ENCODE results near the gene APOA4. TPM values are rescaled to one million over a fixed set of nuclear protein-coding genes. Genes with fewer than 3 reads are reported as not detected.
A peak's percentile ranks its signal among the peaks of the same experiment; 100 is the strongest.

The APOA4 gene
- total and polyA plus RNA-seq, 9 of the 15 experiments (the other 6 are each of a cell fraction or from before 2014, with no cell fraction given), result 0.07 TPM; not detected in 8

GRCh38 chr11:116791813-116792143 is 31.3 kb downstream of the APOA4 start, which contains the start of gene APOA5:
Gene APOA5 (minus strand): TSS chr11:116791879. CDS start chr11:116791860, 19 bp downstream.
- Histone ChIP-seq H3K27ac (ENCODE audit: extremely low read depth, low read depth, low read length) (no peak within 1 kb of the TSS), H4K20me1 (replicated peaks; ENCODE audit: control insufficient read depth, insufficient read depth, low read length) (no peaks in the 10 kb centered on the region), H3K9me1 (ENCODE audit: control insufficient read depth, insufficient read depth, low read length) (no peaks in the 10 kb centered on the region), H3K4me2 (ENCODE audit: insufficient read depth, low read length) (peak within 1 kb of the TSS; percentile 45), H3K4me3 (no peak within 1 kb of the TSS), H2AFZ (ENCODE audit: low read depth, low read length) (peak within 1 kb of the TSS; percentile 93), H3K4me1 (replicated peaks in 1 of 2; ENCODE audit: control insufficient read depth in 2 of 2, insufficient read depth in 2 of 2, low read length in 2 of 2) (peaks cover 23 to 33% of the 10 kb centered on the region in 2 experiments), H3K9ac (ENCODE audit: insufficient read depth in 1 of 2, low read depth in 2 of 2, low read length in 2 of 2) (peak within 1 kb of the TSS in 1 of 2 experiments; percentile 65; a peak in 2 of 4 replicates), H3K9me3 (replicated peaks; ENCODE audit: control insufficient read depth, insufficient read depth, low read depth, low read length) (no peaks in the 10 kb centered on the region), H3K36me3 (ENCODE audit: control insufficient read depth, insufficient read depth, low read length) (peaks cover 1% of the 10 kb centered on the region; the same call in 1 of the 3 replicates), H3K79me2 (ENCODE audit: control insufficient read depth, insufficient read depth, low read length) (peaks cover 12% of the 10 kb centered on the region), H3K27me3 (ENCODE audit: control insufficient read depth in 2 of 2, insufficient read depth in 2 of 2, low read length in 2 of 2) (no peaks in the 10 kb centered on the region)
- intact Hi-C loops (cut with micrococcal nuclease), result loop anchor here (1.0 to 5.0 kb wide), 2 partner anchors 315 to 436 kb away; no protein-coding TSS in a partner anchor
- no peak for FAIRE-seq
- WGBS (ENCODE audit: insufficient coverage, low coverage, missing lambda C conversion rate), result 54% methylated on average over 6 of the region's 7 CpGs
- no peak for ATAC-seq
- in situ Hi-C loops (cut with MboI), result no loop called here
- DNase-seq (ENCODE audit: extremely low read depth in 1 of 4, low spot score in 3 of 4), result no peak
- POLR2A ChIA-PET, result interaction anchor here (0.7 kb wide), 1 partner anchor 306 kb away, joined by 3 read pairs; no protein-coding TSS in a partner anchor
- BruUV-seq (replicated peaks), result no TSS peak
- TF ChIP-seq TEAD1 (CRISPR knock-in tag; IDR thresholded peaks at IDR 0.05) (0 out of 4 replicates have a peak, but pooled peaks of 1 of the 2 experiments have one; percentile 4), RBM17 (IDR thresholded peaks at IDR 0.05; ENCODE audit: borderline replicate concordance, low read depth, low read length) (no peak)
- CTCF ChIA-PET (ENCODE audit: low intra/inter-chr PET ratio), result interaction anchor here (1.4 to 2.7 kb wide), 2 partner anchors 314 to 435 kb away, joined by 4 to 11 read pairs; no protein-coding TSS in a partner anchor

- intact Hi-C loops (cut with micrococcal nuclease) (loop anchor here (1.0 to 5.0 kb wide), 2 partner anchors 315 to 436 kb away; no protein-coding TSS in a partner anchor), in situ Hi-C loops (cut with MboI) (no loop called here)
- Histone ChIP-seq H3K27ac (ENCODE audit: extremely low read depth, low read depth, low read length) (no peak overlapping the region), H3K4me1 (replicated peaks in 1 of 2; ENCODE audit: control insufficient read depth in 2 of 2, insufficient read depth in 2 of 2, low read length in 2 of 2) (peaks cover 23 to 33% of the 10 kb centered on the region in 2 experiments), H3K4me3 (no peak overlapping the region), H3K4me2 (ENCODE audit: insufficient read depth, low read length) (peak overlapping the region; percentile 45), H2AFZ (ENCODE audit: low read depth, low read length) (peak overlapping the region; percentile 91), H3K79me2 (ENCODE audit: control insufficient read depth, insufficient read depth, low read length) (peaks cover 18% of the 10 kb centered on the region), H3K27me3 (ENCODE audit: control insufficient read depth in 2 of 2, insufficient read depth in 2 of 2, low read length in 2 of 2) (no peaks in the 10 kb centered on the region), H4K20me1 (replicated peaks; ENCODE audit: control insufficient read depth, insufficient read depth, low read length) (no peaks in the 10 kb centered on the region), H3K9me3 (replicated peaks; ENCODE audit: control insufficient read depth, insufficient read depth, low read depth, low read length) (no peaks in the 10 kb centered on the region), H3K36me3 (ENCODE audit: control insufficient read depth, insufficient read depth, low read length) (peaks cover 7% of the 10 kb centered on the region), H3K9ac (ENCODE audit: insufficient read depth in 1 of 2, low read depth in 2 of 2, low read length in 2 of 2) (peak overlapping the region in 1 of 2 experiments; percentile 65; a peak in 2 of 4 replicates), H3K9me1 (ENCODE audit: control insufficient read depth, insufficient read depth, low read length) (no peaks in the 10 kb centered on the region)
- peak; percentile 84 to 89 (median 85) for DNase-seq (ENCODE audit: extremely low read depth in 1 of 4, low spot score in 3 of 4)
- peak; percentile 83 for ATAC-seq
- BruUV-seq (replicated peaks), result no TSS peak
- ChIA-PET POLR2A (interaction anchor here (0.7 kb wide), 1 partner anchor 307 kb away, joined by 3 read pairs; no protein-coding TSS in a partner anchor), CTCF (ENCODE audit: low intra/inter-chr PET ratio) (interaction anchor here (1.4 to 2.7 kb wide), 2 partner anchors 315 to 435 kb away, joined by 4 to 11 read pairs; no protein-coding TSS in a partner anchor)
- WGBS (ENCODE audit: insufficient coverage, low coverage, missing lambda C conversion rate), result 20% methylated on average over 25 of the region's 31 CpGs
- peak; percentile 74 for FAIRE-seq
- TF ChIP-seq ZKSCAN3 (CRISPR knock-in tag; IDR thresholded peaks at IDR 0.05), result no peak
- TF ChIP-seq TCF7 (IDR thresholded peaks at IDR 0.05; ENCODE audit: borderline replicate concordance), result no peak
- no peak for TF ChIP-seq RBM39 (optimal IDR thresholded peaks at IDR 0.05; ENCODE audit: low read depth, low read length)
- TF ChIP-seq ESRRA (IDR thresholded peaks at IDR 0.05; ENCODE audit: borderline replicate concordance, low read depth), result no peak
- TF ChIP-seq ZNF232 (CRISPR knock-in tag; IDR thresholded peaks at IDR 0.05), result no peak
- no peak for TF ChIP-seq MXI1 (IDR thresholded peaks at IDR 0.05; ENCODE audit: low read depth, low read length)
- TF ChIP-seq TEAD1 (CRISPR knock-in tag; IDR thresholded peaks at IDR 0.05), result 0 out of 4 replicates have a peak, but pooled peaks of 1 of the 2 experiments have one; percentile 53
- TF ChIP-seq ELK3 (CRISPR knock-in tag; IDR thresholded peaks at IDR 0.05), result no peak
- no peak for TF ChIP-seq ZBTB5 (IDR thresholded peaks at IDR 0.05)
Measured at GRCh38 chr11:116791002-116791812, 31.9 kb downstream of the APOA4 start.
